GM21576 (cell line): ENCODE results near the gene BCL7C.
"Not testable (repeated sequence)": the region's sequence is repeated elsewhere in the genome, so short reads cannot be mapped to it uniquely, and the experiment has no call there.

Experiments used
- ATAC-seq: cut with Tn5 transposase; IDR thresholded peaks from one replicate; pipeline ENCODE4 v1.9.1; 2021; ENCODE audit warnings: mild to moderate bottlenecking, moderate library complexity; ENCODE audit not compliant: unreplicated experiment

Gene BCL7C

GRCh38 chr16:30893744-30894539 lies at the start of gene BCL7C:
Gene BCL7C, minus strand, starts transcription at chr16:30894077. Its CDS starts 133 bp downstream, at chr16:30893944.
- ATAC-seq = peak; percentile 67

GRCh38 chr16:30942426-30942806 lies 48.5 kb upstream of the BCL7C start:
- no peak for ATAC-seq

GRCh38 chr16:30941600-30942425 lies 47.9 kb upstream of the BCL7C start:
- ATAC-seq = peak; percentile 84

- ATAC-seq = not testable (repeated sequence)
These were observed 45.7 kb upstream of the BCL7C start for GRCh38 chr16:30939571-30939970.

GRCh38 chr16:30937692-30938091 lies 43.8 kb upstream of the BCL7C start:
- ATAC-seq = no peak

- no peak for ATAC-seq
These were observed 41.1 kb upstream of the BCL7C start for GRCh38 chr16:30934827-30935557.

- ATAC-seq = no peak
These were observed 37.3 kb upstream of the BCL7C start for GRCh38 chr16:30931068-30931650.

GRCh38 chr16:30930160-30930571 lies 36.3 kb upstream of the BCL7C start:
- ATAC-seq = no peak

- no peak for ATAC-seq
These were observed 35.3 kb upstream of the BCL7C start for GRCh38 chr16:30929167-30929566.

- ATAC-seq = no peak
These were observed 34.5 kb upstream of the BCL7C start for GRCh38 chr16:30928390-30928789.

GRCh38 chr16:30927789-30928378 lies 34.0 kb upstream of the BCL7C start:
- ATAC-seq = no peak

- ATAC-seq = no peak
These were observed 33.3 kb upstream of the BCL7C start for GRCh38 chr16:30926937-30927788.

GRCh38 chr16:30925995-30926811 lies 32.3 kb upstream of the BCL7C start:
- no peak for ATAC-seq

GRCh38 chr16:30925632-30925987 lies 31.7 kb upstream of the BCL7C start:
- ATAC-seq = no peak

GRCh38 chr16:30924913-30925631 lies 31.2 kb upstream of the BCL7C start:
- ATAC-seq = no peak

GRCh38 chr16:30924076-30924912 lies 30.4 kb upstream of the BCL7C start:
- ATAC-seq = no peak

GRCh38 chr16:30923554-30924075 lies 29.7 kb upstream of the BCL7C start, which contains the start of gene FBXL19:
Gene FBXL19, plus strand, starts transcription at chr16:30923572. Its CDS starts 2,183 bp downstream, at chr16:30925755.
- no peak for ATAC-seq
